ENCODE results near the gene FBXO21. TPM values are rescaled to one million over a fixed set of nuclear protein-coding genes. Genes with fewer than 3 reads are reported as not detected.

FBXO21 gene
- total RNA-seq, 1 donor from 2014 or later: 32.0 TPM

GRCh38 chr12:117098361-117099217 lies 91.7 kb downstream of the FBXO21 start:
- Mint-ChIP-seq H3K27ac (ENCODE audit: unreplicated experiment) (no peak overlapping the region), H3K4me1 (ENCODE audit: low read depth, unreplicated experiment) (peaks cover 1% of the 10 kb centered on the region), H3K27me3 (ENCODE audit: low read depth, unreplicated experiment) (peaks cover 65% of the 10 kb centered on the region), H3K9me3 (ENCODE audit: unreplicated experiment) (no peaks in the 10 kb centered on the region), H3K4me3 (ENCODE audit: unreplicated experiment) (no peak overlapping the region), H3K36me3 (ENCODE audit: low read depth, unreplicated experiment) (no peaks in the 10 kb centered on the region)
- TF ChIP-seq CTCF (IDR thresholded peaks at IDR 0.05; ENCODE audit: insufficient read depth, low read depth, low read length) (no peak), EZH2 (IDR thresholded peaks at IDR 0.05; ENCODE audit: insufficient read depth, low read length) (peak; percentile 93)
- peaks cover 4% of the 10 kb centered on the region for H4K20me1 ChIP-seq (ENCODE audit: insufficient read depth, low read length)
- no peak overlapping the region for H3K9ac ChIP-seq (ENCODE audit: low read length)
- FAIRE-seq (no peak), DNase-seq (ENCODE audit: low read depth) (no peak)
- no peaks in the 10 kb centered on the region for H3K9me3 ChIP-seq (ENCODE audit: insufficient read depth, low read depth, low read length)
- H2AFZ ChIP-seq (ENCODE audit: low read depth, low read length): peak overlapping the region; percentile 56
- no peaks in the 10 kb centered on the region for H3K36me3 ChIP-seq (ENCODE audit: insufficient read depth, low read length)
- H3K27me3 ChIP-seq (ENCODE audit: insufficient read depth, low read length): peaks cover 58% of the 10 kb centered on the region
- H3K4me2 ChIP-seq (ENCODE audit: low read length): peak overlapping the region; percentile 74
- no peak overlapping the region for H3K4me3 ChIP-seq (ENCODE audit: insufficient read depth, low read depth, low read length)
- no peaks in the 10 kb centered on the region for H3K4me1 ChIP-seq (ENCODE audit: insufficient read depth, low read length)
- H3K79me2 ChIP-seq (ENCODE audit: insufficient read depth, low read length): no peaks in the 10 kb centered on the region
- no peak overlapping the region for H3K27ac ChIP-seq (ENCODE audit: low read depth, low read length)

GRCh38 chr12:117098024-117098360 lies 92.3 kb downstream of the FBXO21 start:
- H3K4me1 ChIP-seq (ENCODE audit: insufficient read depth, low read length): no peaks in the 10 kb centered on the region
- H3K4me2 ChIP-seq (ENCODE audit: low read length): peak overlapping the region; percentile 74
- peaks cover 60% of the 10 kb centered on the region for H3K27me3 ChIP-seq (ENCODE audit: insufficient read depth, low read length)
- no peaks in the 10 kb centered on the region for H3K9me3 ChIP-seq (ENCODE audit: insufficient read depth, low read depth, low read length)
- peaks cover 4% of the 10 kb centered on the region for H4K20me1 ChIP-seq (ENCODE audit: insufficient read depth, low read length)
- H3K79me2 ChIP-seq (ENCODE audit: insufficient read depth, low read length): no peaks in the 10 kb centered on the region
- H3K9ac ChIP-seq (ENCODE audit: low read length): no peak overlapping the region
- H3K36me3 ChIP-seq (ENCODE audit: insufficient read depth, low read length): no peaks in the 10 kb centered on the region
- DNase-seq (ENCODE audit: low read depth) (no peak), FAIRE-seq (no peak)
- Mint-ChIP-seq H3K9me3 (ENCODE audit: unreplicated experiment) (no peaks in the 10 kb centered on the region), H3K27ac (ENCODE audit: unreplicated experiment) (no peak overlapping the region), H3K4me1 (ENCODE audit: low read depth, unreplicated experiment) (peaks cover 1% of the 10 kb centered on the region), H3K27me3 (ENCODE audit: low read depth, unreplicated experiment) (peaks cover 71% of the 10 kb centered on the region), H3K4me3 (ENCODE audit: unreplicated experiment) (peak overlapping the region; percentile 65), H3K36me3 (ENCODE audit: low read depth, unreplicated experiment) (no peaks in the 10 kb centered on the region)
- TF ChIP-seq EZH2 (IDR thresholded peaks at IDR 0.05; ENCODE audit: insufficient read depth, low read length): no peak
- no peak for TF ChIP-seq CTCF (IDR thresholded peaks at IDR 0.05; ENCODE audit: insufficient read depth, low read depth, low read length)
- H2AFZ ChIP-seq (ENCODE audit: low read depth, low read length): no peak overlapping the region
- no peak overlapping the region for H3K27ac ChIP-seq (ENCODE audit: low read depth, low read length)
- H3K4me3 ChIP-seq (ENCODE audit: insufficient read depth, low read depth, low read length): no peak overlapping the region

GRCh38 chr12:117097159-117097558 lies 93.1 kb downstream of the FBXO21 start:
- DNase-seq (ENCODE audit: low read depth) (no peak), FAIRE-seq (no peak)
- Histone ChIP-seq H3K9me3 (ENCODE audit: insufficient read depth, low read depth, low read length) (no peaks in the 10 kb centered on the region), H2AFZ (ENCODE audit: low read depth, low read length) (peak overlapping the region; percentile 10), H3K4me3 (ENCODE audit: insufficient read depth, low read depth, low read length) (no peak overlapping the region), H3K36me3 (ENCODE audit: insufficient read depth, low read length) (no peaks in the 10 kb centered on the region), H4K20me1 (ENCODE audit: insufficient read depth, low read length) (peaks cover 4% of the 10 kb centered on the region), H3K4me2 (ENCODE audit: low read length) (no peak overlapping the region), H3K4me1 (ENCODE audit: insufficient read depth, low read length) (no peaks in the 10 kb centered on the region), H3K79me2 (ENCODE audit: insufficient read depth, low read length) (no peaks in the 10 kb centered on the region), H3K9ac (ENCODE audit: low read length) (no peak overlapping the region), H3K27me3 (ENCODE audit: insufficient read depth, low read length) (peaks cover 53% of the 10 kb centered on the region), H3K27ac (ENCODE audit: low read depth, low read length) (no peak overlapping the region)
- H3K9me3 Mint-ChIP-seq (ENCODE audit: unreplicated experiment): no peaks in the 10 kb centered on the region
- H3K4me1 Mint-ChIP-seq (ENCODE audit: low read depth, unreplicated experiment): peaks cover 1% of the 10 kb centered on the region
- no peaks in the 10 kb centered on the region for H3K36me3 Mint-ChIP-seq (ENCODE audit: low read depth, unreplicated experiment)
- H3K27me3 Mint-ChIP-seq (ENCODE audit: low read depth, unreplicated experiment): peaks cover 73% of the 10 kb centered on the region
- no peak for TF ChIP-seq EZH2 (IDR thresholded peaks at IDR 0.05; ENCODE audit: insufficient read depth, low read length)
- TF ChIP-seq CTCF (IDR thresholded peaks at IDR 0.05; ENCODE audit: insufficient read depth, low read depth, low read length): no peak
- no peak overlapping the region for H3K4me3 Mint-ChIP-seq (ENCODE audit: unreplicated experiment)
- no peak overlapping the region for H3K27ac Mint-ChIP-seq (ENCODE audit: unreplicated experiment)

All from astrocyte (in vitro differentiated cells and primary cell).